Vagina (tissue), 2 donors: Measurements from ENCODE around the gene DDX23.

Experiments used
- POLR2AphosphoS5 ChIP-seq, 2 donors: sonication (generic); formaldehyde crosslinking; IDR thresholded peaks; one replicate each; pipeline ENCODE4 v1.9.0; 2017; ENCODE audit warnings: antibody characterized with exemption in 2 of 2, mild to moderate bottlenecking in 2 of 2, low read depth in 1 of 2; ENCODE audit not compliant: insufficient read depth in 1 of 2
- TF ChIP-seq, protein P1 (sequence below), 3 experiments: fragments of 450-650 bp in 2 of 3; fragments of 200-600 bp in 1 of 3; sonication (generic) in 1 of 3; IDR thresholded peaks; one replicate each; pipeline ENCODE4 v1.5.1; 2017 to 2019; ENCODE audit warnings: antibody characterized with exemption in 3 of 3, mild to moderate bottlenecking in 2 of 3, moderate library complexity in 2 of 3

DNA sequence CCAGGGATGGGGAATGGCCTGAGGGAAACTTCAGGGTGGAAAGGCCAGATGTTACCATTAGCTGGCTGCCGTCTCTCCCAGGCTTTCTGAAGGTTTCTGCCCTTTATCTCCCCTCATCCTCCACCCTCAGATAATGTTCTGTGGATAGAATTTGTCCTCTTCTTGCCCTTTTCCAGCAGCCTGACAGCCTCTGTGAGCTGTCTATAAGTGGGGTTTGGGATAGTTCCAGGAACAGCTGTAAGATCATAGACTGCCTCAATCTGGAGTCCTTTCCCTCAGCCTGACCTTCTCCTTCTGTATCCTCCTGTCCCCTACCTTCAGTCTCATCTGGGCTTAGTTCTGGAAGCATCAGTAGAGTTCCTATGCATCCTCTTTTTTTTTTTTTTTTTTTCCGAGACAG, 16.5 kb upstream of the DDX23 start:
- TF ChIP-seq, protein P1, sequence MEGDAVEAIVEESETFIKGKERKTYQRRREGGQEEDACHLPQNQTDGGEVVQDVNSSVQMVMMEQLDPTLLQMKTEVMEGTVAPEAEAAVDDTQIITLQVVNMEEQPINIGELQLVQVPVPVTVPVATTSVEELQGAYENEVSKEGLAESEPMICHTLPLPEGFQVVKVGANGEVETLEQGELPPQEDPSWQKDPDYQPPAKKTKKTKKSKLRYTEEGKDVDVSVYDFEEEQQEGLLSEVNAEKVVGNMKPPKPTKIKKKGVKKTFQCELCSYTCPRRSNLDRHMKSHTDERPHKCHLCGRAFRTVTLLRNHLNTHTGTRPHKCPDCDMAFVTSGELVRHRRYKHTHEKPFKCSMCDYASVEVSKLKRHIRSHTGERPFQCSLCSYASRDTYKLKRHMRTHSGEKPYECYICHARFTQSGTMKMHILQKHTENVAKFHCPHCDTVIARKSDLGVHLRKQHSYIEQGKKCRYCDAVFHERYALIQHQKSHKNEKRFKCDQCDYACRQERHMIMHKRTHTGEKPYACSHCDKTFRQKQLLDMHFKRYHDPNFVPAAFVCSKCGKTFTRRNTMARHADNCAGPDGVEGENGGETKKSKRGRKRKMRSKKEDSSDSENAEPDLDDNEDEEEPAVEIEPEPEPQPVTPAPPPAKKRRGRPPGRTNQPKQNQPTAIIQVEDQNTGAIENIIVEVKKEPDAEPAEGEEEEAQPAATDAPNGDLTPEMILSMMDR (IDR thresholded peaks at IDR 0.05) = no peak
- TF ChIP-seq POLR2AphosphoS5 (IDR thresholded peaks at IDR 0.05; ENCODE audit: insufficient read depth in 1 of 2, low read depth in 1 of 2) = no peak
